CD4-positive, alpha-beta T cell treated with Interleukin-15 for 4 hours (primary cell): ENCODE data around the gene SULT4A1.

Source experiments
- DNase-seq: peaks from one replicate; pipeline ENCODE4 v3.0.0-alpha.2; 2020; ENCODE audit warnings: low spot score

The SULT4A1 gene

DNA sequence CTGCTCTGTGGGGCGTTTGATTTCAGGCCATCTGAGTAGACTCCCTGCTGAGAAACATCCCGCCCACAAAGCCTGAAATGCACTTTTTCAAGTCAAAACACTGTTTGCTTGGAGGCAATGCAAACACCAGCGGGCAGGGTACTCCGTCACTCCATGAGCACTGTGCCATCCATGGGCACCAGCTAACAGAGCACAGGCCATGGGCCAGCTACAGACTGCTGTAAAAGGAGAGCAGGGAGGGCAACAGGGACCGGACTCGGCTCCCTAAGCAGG is 33.7 kb downstream of the SULT4A1 start:
- DNase-seq, result no peak

DNA sequence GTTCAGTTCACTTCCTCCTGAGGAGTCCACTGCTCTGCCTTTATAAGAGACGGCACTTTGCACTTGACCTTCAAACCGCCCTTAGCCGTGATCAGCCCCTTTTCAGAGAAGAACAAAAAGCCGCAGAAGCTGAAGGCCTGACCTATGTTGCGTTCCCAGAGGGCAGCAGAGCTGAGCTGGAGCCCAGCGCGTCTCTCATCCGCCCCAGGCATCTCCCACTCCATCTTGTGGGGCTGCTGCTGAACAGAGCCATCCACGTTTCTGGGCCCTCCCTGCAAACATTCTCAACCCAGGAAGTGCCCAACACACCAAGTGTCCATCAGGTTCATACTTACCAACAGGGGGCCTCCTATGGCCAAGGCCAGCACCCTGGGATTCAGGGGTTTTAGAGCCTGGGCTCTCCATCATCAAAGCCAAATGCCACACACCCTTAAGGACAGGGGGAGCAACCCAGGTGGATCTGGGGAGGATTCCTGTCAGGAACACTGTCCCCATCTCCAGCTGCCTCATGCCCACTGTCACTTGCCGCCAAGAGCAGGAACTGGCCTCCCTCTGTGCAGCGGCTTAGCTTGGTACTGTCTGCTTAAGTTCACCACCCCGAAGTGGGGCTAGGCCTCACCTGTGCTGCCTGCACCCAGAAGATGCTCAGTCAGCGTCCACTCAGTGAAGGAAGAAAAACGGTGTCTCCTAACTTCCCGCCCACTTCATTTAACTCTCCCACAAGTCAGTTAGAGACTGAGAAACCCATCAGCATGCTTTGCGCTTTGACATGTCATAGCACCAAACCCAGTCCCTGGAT is 34.2 kb downstream of the SULT4A1 start:
- DNase-seq, result no peak

DNA sequence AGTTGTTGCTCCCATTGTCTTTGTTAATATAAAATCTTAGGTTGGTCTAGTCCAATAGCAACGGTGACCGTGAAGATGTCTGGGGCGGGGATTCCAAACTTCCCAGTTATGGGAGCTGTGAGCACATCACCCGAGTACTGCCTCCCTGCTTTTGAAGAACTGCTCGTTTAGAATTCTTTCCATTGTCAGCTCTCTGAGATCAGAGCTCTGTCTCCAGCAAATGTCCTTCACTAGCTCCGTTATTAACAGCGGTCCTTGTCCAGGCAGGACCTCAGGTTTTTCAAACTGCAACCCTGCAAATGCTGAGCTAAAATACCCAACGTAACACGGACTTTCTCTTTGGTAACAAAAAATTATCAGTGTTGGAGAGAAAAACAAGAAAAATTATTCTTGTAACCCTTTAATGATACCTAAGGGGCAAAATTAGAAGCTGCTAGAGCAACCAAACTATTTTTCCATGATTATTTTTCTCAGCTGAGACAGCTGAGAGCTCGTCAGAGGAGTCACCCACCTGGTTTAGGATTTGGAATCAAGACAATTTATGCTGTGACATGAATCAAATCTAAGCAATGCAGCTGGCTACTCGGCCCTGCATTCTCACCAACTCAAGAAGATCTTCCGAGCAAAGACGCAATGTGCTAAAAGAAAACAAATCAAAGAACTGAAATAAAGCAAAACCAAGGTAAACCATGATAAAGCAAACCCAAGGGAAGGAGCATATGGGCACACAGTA is 35.1 kb downstream of the SULT4A1 start:
- no peak for DNase-seq

DNA sequence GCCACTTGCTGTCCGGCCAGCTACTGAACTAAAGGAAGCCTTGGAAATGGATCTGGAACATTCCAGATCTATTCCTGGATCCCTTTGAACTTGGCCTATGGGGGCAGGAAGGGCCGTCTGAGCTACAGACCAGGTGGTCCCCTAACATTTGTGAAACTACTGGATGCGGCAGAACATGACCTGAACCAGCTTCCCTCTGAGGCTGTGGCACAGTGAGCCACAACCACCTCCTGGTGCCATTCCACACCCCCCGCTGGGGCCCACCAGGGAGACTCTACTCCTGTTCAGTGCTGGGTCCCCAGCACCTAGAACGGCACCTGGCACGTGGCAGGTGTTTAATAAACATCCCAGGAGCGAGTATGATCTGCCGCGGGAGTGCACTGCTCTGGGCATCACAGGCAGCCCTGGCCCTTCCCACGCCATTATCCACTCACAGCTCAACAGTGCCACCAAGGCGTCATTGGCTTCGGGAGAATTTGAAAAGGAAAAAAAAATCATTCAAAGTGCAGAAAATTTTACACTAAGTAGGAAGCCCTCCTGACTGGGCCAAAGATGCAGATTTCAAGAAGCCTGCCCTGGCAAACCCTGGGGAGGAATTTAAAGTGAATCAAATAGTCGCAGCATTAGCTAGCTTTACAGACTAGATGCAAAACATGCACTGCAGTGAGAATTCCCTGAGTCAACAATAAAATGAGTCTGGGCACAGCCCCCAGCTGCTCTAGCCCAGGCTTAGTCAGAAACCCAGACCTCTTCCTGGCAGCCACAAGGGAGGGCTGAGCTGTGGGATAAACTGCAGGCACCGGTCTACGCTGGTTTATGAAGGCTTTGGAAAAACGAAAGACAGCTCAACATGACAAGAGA is 35.9 kb downstream of the SULT4A1 start:
- DNase-seq, result no peak

DNA sequence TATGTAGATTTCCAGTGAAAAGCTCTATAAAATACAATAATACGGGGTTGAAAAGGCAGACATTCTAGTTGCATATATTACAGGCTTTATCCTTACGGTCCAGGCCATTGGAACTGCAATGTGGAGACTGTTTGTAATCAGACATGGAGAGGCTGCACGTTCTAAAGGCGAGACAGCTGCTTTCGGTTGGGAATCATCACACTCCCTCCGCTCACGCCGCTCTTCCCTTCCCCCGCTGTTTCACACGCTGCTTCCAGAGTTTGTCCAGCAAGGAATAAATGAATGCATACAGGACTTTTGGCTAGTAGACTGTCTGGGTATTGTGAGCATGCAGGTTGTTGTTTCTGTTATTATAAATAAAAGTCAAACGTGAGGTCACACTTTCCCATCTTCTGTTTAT is 36.7 kb downstream of the SULT4A1 start:
- no peak for DNase-seq

DNA sequence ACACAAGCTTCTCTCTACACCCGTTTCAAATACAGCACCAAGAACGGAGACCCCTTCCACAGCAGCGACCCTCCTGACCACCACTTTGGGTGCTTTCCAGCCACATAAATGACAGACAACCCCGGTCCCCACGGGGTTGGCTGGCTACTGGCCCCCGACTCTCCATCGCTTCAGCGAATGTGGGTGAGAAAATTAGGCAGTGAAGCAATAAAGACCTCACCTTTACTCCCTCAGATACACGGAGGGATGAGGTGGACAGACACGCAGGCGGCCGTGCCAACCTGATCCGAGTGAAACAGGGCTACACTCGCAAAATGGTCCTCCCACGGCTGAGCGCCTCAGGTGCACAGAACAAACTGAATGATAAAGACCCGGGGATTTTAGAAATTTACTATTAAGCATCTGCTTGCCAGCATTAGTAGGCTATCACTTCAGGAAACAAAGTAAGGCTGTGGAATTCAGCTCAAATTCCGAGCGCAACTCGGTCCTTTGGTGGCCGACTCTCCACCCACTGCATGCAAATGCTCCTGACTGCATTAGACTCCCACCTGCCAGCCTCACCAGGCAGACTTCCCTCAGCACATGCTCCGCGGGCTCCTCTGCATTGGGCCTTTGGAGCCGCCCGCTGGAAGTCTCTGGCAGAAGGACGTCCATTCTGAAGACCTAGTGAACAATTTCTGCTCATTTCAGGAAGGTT is 37.4 kb downstream of the SULT4A1 start:
- no peak for DNase-seq

DNA sequence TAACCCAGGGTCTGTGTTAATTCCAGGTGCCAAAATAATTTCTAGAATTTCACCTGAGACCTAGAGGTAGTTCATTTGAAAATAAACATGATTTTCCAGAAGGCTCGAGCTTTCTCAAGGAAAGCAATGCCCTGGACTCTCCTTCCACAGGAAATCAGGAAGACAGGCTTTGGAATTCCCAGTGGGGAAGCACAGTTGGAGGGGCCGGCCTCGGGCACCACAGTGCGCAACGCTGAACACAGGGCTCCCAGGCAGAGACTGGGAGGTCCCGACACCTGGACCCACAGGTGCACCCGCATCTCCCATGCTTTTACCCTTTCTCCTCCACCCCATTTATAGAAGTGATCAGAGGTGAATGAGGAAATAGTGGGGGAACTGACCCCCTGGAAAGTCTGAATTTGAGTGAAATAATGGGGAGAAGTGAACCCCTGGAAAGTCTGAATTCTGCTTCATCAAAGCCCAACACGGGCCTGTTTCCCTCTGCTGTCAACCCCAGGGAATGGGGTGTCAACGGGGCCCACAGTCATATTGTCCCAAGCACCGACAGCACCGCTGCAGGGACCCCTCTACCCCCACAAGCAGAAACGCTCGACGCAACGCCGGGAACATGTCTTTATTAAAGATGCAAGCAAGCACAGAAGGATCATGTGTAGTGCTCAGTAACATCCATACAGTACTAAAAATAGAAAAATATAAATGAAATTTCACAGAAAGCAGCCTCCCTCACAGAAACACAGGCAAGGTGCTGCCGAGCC is 38.2 kb downstream of the SULT4A1 start:
- DNase-seq, result no peak

DNA sequence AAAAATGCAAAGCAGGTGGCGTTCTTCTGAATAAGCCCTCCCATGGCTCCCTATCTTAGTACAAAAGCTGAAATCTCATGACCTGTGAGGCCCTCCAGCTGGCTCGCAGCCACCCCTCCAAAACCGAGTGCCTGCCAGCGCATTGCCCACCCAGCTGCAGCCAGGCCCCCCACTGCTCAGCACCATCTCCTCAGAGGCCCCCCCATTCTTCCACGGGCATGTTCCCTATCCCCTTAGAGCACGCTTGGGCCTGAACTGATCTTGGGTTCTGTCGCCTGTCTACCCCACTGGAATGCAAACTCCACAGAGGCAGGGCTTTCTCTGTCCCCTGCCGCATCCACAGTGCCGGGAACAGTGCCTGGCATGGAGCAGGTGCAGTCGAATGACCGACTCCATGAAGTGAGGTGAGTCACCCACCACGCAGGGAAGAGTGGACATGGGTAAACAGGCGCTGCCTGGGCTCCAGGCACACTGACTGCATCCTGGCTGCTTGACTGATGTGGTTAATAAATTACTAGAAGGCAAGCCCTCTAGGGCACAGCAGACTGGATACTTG is 38.9 kb downstream of the SULT4A1 start:
- DNase-seq, result no peak

DNA sequence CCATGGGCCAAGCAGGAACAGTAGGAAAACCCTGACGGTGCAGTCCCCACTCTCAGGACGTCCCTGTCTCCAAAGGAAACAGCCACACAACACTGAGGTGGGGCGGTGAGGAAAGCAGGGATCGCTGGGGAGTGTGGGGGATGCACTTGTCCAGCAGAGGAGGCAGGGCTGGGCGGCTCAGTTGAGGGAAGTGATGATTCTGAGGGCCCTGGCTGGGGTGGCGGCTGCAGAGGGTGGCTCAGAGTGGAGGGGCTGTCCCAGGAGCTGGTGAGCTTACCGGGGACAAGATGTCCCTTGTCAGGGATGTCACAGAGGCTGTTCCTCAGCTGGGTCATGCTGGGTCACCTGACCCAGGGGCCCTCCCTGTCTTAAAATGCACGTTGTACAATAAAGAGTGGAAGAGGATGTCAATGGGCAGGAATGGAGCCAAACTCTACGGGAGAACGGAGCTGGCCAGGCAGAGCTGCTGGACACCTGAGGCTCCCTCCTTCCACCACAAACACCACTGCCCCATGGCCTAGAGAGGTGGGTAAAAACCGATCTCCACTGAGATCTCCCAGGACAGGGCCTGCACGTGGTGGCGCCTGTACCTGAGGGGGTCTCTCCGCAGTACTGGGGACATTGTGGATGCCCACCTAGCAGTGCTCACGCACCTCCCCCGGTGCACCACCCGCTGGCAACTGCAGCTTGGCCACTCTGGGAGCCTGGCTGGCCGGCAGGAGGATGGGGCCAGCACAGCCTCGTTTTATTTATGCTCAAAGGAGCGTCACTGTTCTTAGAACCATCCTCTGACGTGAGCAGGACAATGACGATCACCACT is 40.5 kb downstream of the SULT4A1 start:
- no peak for DNase-seq

DNA sequence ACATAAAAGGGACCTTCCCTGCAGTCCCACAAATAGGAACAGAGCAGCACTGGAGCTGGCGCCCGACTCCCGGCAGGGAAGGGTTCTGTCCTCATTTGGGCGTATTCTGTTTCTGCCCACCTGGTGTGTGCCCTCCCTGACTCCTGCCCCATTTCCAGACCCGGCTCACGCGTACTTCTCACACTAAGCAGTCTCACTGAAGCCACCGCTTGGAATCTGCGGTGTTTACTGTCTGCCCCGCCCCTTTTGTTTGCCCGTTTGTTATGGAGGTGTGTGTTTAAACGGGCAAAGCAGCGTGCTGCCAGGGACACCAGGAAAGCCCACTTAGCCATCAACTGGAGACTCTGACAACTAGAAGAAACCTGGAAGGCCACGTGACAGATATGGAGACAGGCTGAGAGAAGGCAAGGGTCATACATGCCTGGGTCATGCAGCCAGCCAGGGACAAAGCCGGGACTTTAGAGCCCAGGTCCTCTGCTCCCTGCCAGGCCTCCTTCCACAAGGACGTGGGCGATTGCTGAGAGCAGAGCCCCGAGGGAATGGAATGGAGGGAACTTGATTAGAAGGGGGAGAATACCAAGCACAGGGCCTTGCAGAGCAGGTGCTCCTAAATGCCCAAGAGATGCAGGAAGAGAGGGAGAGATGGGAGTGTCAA is 41.5 kb downstream of the SULT4A1 start:
- DNase-seq, result no peak

DNA sequence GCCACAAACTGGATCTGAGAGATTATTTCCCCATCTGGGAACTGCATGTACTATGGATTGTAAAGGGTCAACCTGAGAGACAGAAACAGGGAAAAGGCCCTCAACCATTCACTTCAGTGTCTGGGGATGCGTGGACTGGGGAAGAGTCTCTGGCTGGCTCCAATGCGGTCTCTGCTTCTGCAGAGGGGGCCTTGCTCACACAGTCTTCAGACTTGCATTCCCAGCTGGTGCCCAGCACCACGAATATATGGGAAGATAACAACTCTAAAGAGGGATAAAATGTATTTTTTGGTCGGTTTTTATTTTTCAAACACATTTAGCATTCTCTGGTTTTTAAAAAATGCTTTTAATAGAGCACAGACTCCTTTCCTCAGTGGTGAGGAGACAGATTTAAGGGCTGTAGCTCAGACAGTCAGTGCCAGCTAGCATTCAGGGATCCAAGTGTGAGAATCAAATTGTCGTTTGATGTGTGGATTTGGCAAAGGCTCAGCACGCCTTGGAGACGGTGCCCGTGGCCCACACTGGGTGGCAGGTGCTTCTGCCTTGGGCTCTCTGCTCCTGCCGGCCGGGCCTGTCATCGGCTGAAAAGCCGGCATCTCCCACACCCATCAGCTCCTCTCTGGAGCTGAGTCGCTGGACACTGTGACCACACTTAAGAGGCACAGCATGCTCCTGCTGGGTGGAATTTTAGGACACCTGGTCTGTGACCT is 42.2 kb downstream of the SULT4A1 start:
- DNase-seq, result no peak

DNA sequence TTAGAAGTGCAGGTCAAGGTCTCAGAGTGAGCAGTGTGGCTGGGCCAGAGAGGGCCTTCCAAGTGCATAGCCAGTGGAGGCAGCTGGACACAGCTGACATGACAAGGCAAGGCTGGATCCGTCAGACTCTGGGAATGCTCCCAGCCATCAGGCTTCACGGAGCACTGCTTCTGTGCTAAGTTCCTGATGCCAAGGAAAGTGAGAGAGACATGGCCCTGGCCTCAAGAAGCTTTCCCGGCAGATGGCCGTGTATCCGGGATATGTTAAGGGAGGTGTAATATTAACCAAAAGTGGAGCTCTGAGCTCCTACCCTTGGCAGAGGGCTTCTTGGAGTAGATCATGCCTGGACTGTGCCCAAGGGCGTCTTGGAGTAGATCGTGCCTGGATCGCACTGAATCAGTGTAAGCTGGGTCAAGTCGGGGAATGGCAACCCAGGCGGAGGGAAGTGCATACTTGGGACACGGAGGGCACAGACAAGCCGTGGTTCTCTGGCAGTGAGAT is 42.8 kb downstream of the SULT4A1 start:
- DNase-seq, result no peak

DNA sequence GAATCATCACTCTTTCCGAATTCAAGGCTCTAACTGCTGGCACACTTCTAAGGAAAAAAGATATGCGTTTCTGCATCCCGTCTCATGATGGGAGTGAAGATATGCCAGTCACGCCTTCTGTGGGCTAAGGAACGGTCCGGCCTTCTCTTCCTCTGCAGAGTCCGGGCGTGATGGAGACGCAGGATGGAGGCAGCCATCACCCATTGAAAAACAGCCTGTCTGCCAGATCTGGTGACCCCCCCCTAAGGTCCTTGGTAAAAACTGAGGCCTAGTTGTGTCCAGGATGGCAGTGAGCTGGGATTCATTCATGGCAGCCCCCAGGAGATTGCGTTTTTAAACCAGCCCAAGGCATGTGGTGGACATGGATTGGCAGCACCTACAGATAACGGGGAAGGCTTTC is 43.3 kb downstream of the SULT4A1 start:
- no peak for DNase-seq

DNA sequence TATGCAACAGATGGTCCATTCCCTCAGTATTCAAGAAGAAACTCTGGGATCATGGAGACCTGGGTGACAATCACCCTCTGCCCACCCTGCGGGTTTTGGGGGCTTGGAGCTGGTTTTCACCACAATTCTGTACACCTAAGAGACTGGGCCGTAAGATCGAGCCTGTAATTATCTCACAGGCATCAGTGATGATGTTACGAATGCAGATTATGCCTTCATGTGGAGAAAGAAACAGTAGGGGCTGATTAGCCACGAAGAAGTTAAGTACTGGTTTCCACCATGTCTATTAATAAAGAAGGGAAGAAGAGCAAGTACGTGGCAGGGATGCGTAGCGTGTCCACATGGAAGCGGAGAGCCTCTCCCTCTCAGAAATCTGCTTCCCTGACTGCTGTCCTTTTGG is 44.9 kb downstream of the SULT4A1 start:
- DNase-seq, result no peak

DNA sequence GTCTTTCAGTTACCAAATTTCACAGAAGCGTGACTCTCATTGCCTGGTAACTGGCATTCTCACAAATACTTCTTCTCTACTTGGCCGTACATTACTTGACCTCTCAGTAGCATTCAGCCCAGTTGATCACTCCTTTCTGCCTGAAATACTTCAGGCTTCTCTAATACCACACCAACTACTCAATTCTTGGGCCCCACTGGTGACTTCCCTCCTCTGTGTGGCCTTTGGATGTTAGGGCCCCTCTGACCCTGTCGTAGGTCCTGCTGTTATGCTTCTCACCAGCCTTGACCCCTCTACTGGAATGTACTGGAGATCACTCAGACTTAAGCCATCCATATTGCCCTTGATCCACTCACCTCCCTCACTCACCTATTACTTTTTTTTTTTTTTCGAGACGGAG is 48.0 kb downstream of the SULT4A1 start:
- DNase-seq, result no peak

DNA sequence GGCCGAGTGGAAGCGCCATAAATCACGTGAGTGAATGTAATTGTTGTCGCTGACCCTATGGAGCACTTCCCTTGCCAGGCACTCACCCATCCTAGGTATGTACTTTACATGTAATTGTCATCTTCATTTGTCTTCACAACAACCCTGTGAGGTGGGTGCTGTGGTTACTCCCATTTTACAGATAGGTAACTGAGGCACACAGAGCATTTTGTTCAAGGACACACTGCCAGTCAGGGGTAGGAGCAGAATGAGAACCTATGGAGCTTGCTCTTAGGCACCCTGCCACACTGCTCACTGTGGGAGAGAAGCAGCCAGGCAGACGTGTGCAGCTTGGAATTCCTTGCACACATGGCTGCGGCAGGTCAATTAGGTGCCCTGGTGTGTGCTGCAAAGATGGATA is 49.4 kb downstream of the SULT4A1 start:
- no peak for DNase-seq

DNA sequence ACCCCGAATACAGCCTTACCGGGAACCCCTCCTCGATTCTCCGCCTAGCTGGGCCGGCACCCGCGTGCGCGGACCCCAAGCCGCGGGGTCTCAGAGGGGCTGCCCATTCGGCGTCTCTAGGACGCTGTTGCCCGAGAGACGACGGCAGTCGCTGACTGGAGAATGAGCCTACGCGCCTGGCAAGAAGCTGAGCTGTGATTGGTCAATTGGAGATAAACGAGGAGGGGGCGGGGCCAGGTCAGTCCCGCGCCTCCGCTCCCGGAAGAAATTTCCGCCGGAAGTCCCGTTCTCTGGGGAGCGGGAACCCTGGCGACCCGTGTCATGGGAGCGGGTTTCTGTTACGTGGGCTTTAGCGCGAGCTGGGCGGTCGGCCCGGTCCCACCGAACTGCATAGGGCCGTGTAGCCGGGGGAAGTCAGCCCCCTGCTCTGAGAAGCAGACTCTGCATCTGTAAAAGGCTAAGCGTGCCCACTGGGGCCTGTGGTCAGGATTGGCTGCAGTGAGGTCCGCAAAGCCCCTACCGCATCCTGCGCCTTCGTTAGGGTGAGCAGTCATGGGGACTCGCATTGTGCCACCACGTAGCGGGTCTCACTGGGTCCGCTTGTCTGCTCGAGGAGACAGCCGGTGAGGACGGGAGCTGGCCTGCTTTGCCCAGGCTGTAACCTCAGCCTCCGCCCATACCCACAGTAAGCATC is 50.0 kb downstream of the SULT4A1 start, which contains the start of gene EFCAB6:
Gene EFCAB6, minus strand, starts transcription at position 157 of the 694 bp plus-strand sequence. CDS start 29,987 bp downstream, outside the sequence.
- DNase-seq, result peak; percentile 91

DNA sequence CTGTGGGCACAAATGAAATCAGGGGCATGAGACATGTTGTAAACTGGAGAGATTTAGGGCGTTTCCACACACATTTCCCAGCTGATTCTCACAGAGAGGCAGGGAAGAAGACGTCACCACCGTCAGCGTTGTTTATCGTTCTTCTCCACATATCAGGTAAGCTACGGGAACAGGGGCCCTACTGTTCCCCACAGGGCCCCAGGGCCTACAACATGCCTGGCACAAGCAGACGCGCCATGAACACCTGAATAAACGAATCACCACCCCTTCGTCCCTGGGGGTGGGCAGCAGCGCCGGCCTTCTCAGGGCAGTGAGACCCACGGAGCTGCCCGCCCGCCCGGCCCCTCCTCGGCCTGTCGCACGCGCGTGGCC is 50.5 kb downstream of the SULT4A1 start:
- no peak for DNase-seq
